Gastroesophageal sphincter (tissue), 4 donors: ENCODE measurements around the gene SRPK2. TPM values are rescaled to one million over a fixed set of nuclear protein-coding genes. Genes with fewer than 3 reads are reported as not detected.

Experiments used
- ATAC-seq: fragments of 150-250 bp; one replicate; pipeline ENCODE4 v1.9.1; 2016; ENCODE audit warnings: mild to moderate bottlenecking, moderate library complexity
- H3K27ac ChIP-seq, 4 donors: fragments of 200-600 bp; sonication (generic) in 3 of 4; 1 replicate in 3 of 4; 2 replicates in 1 of 4; pipeline ENCODE4 v1.5.1; 2016 to 2019
- H3K27me3 ChIP-seq: fragments of 200-600 bp; sonication (generic); one replicate; pipeline ENCODE4 v1.5.1; 2019
- H3K36me3 ChIP-seq, 2 donors: fragments of 200-600 bp; sonication (generic); one replicate each; pipeline ENCODE4 v1.5.1; 2019; ENCODE audit warnings: control low read depth in 1 of 2
- H3K4me1 ChIP-seq, 3 donors: fragments of 200-600 bp; sonication (generic); 1 replicate in 2 of 3; 2 replicates in 1 of 3; pipeline ENCODE4 v1.5.1; 2016 to 2019; ENCODE audit warnings: control low read depth in 2 of 3
- H3K4me3 ChIP-seq, 2 donors: fragments of 200-600 bp; sonication (generic); one replicate each; pipeline ENCODE4 v1.5.1; 2019; ENCODE audit warnings: mild to moderate bottlenecking in 1 of 2, moderate library complexity in 1 of 2
- H3K9me3 ChIP-seq, 3 donors: fragments of 200-600 bp; sonication (generic); one replicate each; pipeline ENCODE4 v1.5.1; 2017 to 2019; ENCODE audit warnings: control low read depth in 2 of 3
- EP300 ChIP-seq: sonication (generic); formaldehyde crosslinking; IDR thresholded peaks from one replicate; pipeline ENCODE4 v1.6.1; 2017; ENCODE audit warnings: antibody characterized with exemption, mild to moderate bottlenecking
- POLR2A ChIP-seq, 2 donors: fragments of 450-650 bp; IDR thresholded peaks; one replicate each; pipeline ENCODE4 v1.6.1; 2017; ENCODE audit warnings: antibody characterized with exemption in 2 of 2, mild to moderate bottlenecking in 2 of 2, moderate library complexity in 1 of 2
- POLR2AphosphoS5 ChIP-seq: sonication (generic); formaldehyde crosslinking; IDR thresholded peaks from one replicate; pipeline ENCODE4 v1.6.1; 2017; ENCODE audit warnings: antibody characterized with exemption
- WGBS, 2 donors: methylation state at CpG; one replicate each; pipeline ENCODE4 v1.1.5; 2018; ENCODE audit warnings: low coverage in 1 of 2; 5-methylcytosine and 5-hydroxymethylcytosine counted together
- total RNA-seq, 4 donors: library from RNA; depleted of rRNA; stranded (reverse); fragments of >200 nt; gene quantifications; one replicate each; pipeline ENCODE4 v1.1.0, GENCODE V29; 2016
- TF ChIP-seq, protein P1 (sequence below), 4 experiments: fragments of 200-600 bp in 2 of 4; fragments of 450-650 bp in 2 of 4; sonication (generic) in 1 of 4; IDR thresholded peaks; one replicate each; pipeline ENCODE4 v1.5.1; 2017 to 2019; ENCODE audit warnings: antibody characterized with exemption in 4 of 4, mild to moderate bottlenecking in 2 of 4, moderate library complexity in 2 of 4

Gene SRPK2
- total RNA-seq, 4 donors from 2014 or later, result 41.7 to 47.9 (median 43.8) TPM

DNA sequence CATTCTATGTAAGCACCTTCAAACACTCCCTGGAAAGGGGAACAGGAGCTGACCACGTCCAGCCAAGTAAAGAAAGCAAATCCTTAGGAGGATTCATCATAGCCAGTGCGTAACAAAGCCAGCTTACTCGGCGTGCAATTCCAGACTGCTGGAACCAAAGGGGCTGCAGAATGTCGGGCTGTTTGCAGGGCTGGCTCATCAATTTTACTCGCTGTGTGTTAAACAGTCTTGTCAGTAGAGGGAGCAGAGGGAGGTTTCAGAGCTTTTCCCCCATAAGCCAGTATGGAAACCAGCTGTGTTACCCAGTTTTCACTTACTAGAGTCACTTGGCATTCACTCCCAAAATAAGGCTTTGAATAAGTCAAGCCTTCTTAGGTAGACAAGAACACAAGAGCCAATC, 247.7 kb downstream of the SRPK2 start:
- 66% methylated on average over 5 of the region's 6 CpGs; no CpG with 5 or more reads in 1 of the 2 donors for WGBS, 2 donors
- ATAC-seq, result no peak

DNA sequence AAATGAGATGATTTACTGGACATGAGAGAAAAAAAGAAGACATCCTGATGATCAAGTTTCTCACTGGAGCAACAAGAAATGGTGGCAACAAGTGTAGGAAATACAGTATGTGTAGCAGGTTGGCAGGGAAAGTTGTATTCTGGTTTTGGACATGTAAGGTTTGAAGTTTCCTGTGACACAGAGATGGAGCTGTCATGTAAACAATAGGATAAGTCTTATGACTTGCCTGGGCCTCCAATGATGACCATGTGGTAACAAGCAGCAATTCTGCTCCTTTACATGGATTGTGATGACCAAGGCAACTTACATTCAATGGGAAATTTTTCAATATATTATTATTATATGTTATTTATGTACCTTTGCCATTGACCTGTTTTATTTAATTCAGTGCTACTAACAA, 249.3 kb downstream of the SRPK2 start:
- H3K27me3 ChIP-seq, result no peaks in the 10 kb centered on the region
- no peaks in the 10 kb centered on the region for H3K9me3 ChIP-seq
- no peak overlapping the region for H3K4me3 ChIP-seq
- TF ChIP-seq EP300 (no peak), POLR2AphosphoS5 (no peak)
- H3K36me3 ChIP-seq, result peaks cover 0 to 77% of the 10 kb centered on the region in 2 donors
- H3K27ac ChIP-seq, result no peak overlapping the region
- peaks cover 0 to 5% (median 0%) of the 10 kb centered on the region in 3 donors for H3K4me1 ChIP-seq
- no peak for ATAC-seq

More for the DNA sequence above, 247.7 kb downstream of the SRPK2 start:
- no peak overlapping the region for H3K4me3 ChIP-seq
- no peaks in the 10 kb centered on the region for H3K4me1 ChIP-seq
- H3K36me3 ChIP-seq, result peaks cover 0 to 89% of the 10 kb centered on the region in 2 donors
- TF ChIP-seq, protein P1, sequence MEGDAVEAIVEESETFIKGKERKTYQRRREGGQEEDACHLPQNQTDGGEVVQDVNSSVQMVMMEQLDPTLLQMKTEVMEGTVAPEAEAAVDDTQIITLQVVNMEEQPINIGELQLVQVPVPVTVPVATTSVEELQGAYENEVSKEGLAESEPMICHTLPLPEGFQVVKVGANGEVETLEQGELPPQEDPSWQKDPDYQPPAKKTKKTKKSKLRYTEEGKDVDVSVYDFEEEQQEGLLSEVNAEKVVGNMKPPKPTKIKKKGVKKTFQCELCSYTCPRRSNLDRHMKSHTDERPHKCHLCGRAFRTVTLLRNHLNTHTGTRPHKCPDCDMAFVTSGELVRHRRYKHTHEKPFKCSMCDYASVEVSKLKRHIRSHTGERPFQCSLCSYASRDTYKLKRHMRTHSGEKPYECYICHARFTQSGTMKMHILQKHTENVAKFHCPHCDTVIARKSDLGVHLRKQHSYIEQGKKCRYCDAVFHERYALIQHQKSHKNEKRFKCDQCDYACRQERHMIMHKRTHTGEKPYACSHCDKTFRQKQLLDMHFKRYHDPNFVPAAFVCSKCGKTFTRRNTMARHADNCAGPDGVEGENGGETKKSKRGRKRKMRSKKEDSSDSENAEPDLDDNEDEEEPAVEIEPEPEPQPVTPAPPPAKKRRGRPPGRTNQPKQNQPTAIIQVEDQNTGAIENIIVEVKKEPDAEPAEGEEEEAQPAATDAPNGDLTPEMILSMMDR (IDR thresholded peaks at IDR 0.05), result peak in 3 of 4 experiments; percentile 22 to 41 (median 33)
- TF ChIP-seq EP300, result no peak
- no peaks in the 10 kb centered on the region for H3K9me3 ChIP-seq
- H3K27ac ChIP-seq, result no peak overlapping the region
- H3K27me3 ChIP-seq, result no peaks in the 10 kb centered on the region

DNA sequence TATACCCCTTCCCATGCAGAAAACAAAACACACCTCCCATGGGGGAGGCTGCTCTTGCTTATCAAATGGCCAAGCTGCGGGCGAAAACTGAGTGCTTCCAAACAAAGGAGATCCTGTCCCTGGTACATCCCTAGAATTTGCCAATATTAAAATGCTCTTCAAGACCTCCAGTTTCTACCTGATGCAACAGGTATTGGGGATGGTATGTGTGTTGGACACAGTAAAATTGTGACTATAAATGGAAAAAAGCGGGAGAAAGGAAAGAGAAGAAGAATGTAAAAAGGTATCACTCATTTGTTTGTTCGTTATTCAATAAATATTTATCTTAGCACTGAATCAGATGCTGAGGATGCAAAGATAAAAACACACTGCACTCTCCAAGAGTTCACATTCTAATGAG, 250.8 kb downstream of the SRPK2 start:
- ATAC-seq, result no peak
- Histone ChIP-seq H3K4me1 (peaks cover 0 to 6% (median 0%) of the 10 kb centered on the region in 3 donors), H3K36me3 (peaks cover 0 to 68% of the 10 kb centered on the region in 2 donors), H3K27me3 (no peaks in the 10 kb centered on the region), H3K9me3 (no peaks in the 10 kb centered on the region), H3K27ac (no peak overlapping the region), H3K4me3 (no peak overlapping the region)
- TF ChIP-seq EP300 (no peak), POLR2AphosphoS5 (no peak), POLR2A (IDR thresholded peaks at IDR 0.05) (no peak)
- TF ChIP-seq, protein P1 (IDR thresholded peaks at IDR 0.05), result no peak
- 93 to 94% methylated on average over 2 to 4 of the region's 4 CpGs for WGBS, 2 donors

DNA sequence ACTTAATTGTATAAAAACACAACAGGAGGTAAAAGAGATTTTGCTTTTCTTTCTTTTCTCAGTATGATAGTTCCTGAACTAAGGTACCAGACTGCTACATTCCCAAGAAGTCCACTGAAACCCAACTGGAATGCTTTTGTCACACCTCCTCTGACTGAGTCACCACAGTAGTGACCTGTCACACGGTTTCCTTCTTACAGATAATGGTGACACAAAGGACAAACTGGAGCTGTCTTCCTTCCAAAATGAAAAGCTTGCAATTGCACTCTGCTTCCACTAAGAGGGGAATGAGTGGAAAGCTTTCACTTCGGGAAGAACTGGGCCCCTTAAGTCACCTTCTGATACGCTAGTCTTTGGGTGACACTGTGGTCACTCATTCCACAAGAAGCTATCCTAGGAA, 252.5 kb downstream of the SRPK2 start:
- TF ChIP-seq, protein P1 (IDR thresholded peaks at IDR 0.05), result no peak
- no peak for TF ChIP-seq POLR2A (IDR thresholded peaks at IDR 0.05)
- no peak for TF ChIP-seq EP300
- TF ChIP-seq POLR2AphosphoS5, result no peak
- no peaks in the 10 kb centered on the region for H3K27me3 ChIP-seq
- 78% methylated on average over 3 of the region's 3 CpGs; no CpG with 5 or more reads in 1 of the 2 donors for WGBS, 2 donors
- H3K36me3 ChIP-seq, result peaks cover 0 to 68% of the 10 kb centered on the region in 2 donors
- no peak for ATAC-seq
- H3K27ac ChIP-seq, result no peak overlapping the region
- no peak overlapping the region for H3K4me3 ChIP-seq
- peaks cover 0 to 6% (median 0%) of the 10 kb centered on the region in 3 donors for H3K4me1 ChIP-seq
- no peaks in the 10 kb centered on the region for H3K9me3 ChIP-seq

DNA sequence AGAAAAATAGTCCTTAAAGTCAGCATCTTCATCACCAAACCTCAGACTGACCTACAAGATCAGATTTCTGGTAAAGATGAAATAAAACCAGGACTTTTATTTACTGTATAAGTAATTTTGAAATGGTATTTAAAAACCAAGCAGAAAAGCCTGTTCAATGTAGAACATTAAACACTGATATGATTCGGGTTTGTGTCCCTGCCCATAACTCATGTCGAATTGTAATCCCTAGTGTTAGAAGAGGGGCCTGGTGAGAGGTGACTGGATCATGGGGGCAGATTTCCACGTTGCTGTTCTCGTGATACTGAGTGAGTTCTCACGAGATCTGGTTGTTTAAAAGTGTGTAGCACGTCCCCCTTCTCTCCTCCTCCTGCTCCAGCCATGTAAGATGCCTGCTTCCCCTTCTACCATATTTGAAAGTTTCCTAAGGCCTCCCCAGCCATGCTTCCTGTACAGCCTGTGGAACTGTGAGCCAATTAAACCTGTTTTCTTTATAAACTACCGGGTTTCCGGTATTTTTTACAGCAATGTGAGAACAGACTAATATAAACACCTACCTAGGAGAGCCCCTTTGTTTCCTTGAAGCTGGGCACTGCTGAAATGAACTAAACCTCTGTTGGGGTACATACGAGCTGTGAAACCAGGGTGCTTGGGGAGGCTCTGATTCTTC, 254.6 kb downstream of the SRPK2 start:
- no peak for ATAC-seq
- H3K27me3 ChIP-seq, result no peaks in the 10 kb centered on the region
- no peak for TF ChIP-seq POLR2AphosphoS5
- TF ChIP-seq POLR2A (IDR thresholded peaks at IDR 0.05), result no peak
- TF ChIP-seq, protein P1 (IDR thresholded peaks at IDR 0.05), result no peak
- no peak for TF ChIP-seq EP300
- peaks cover 0 to 67% of the 10 kb centered on the region in 2 donors for H3K36me3 ChIP-seq
- no peak overlapping the region for H3K27ac ChIP-seq
- WGBS, 2 donors, result 75 to 87% methylated on average over 4 to 7 of the region's 9 CpGs
- peaks cover 0 to 6% (median 0%) of the 10 kb centered on the region in 3 donors for H3K4me1 ChIP-seq
- H3K9me3 ChIP-seq, result no peaks in the 10 kb centered on the region
- no peak overlapping the region for H3K4me3 ChIP-seq
